GM23338 (cell line): Measurements from ENCODE around the gene ACP3. TPM values are rescaled to one million over a fixed set of nuclear protein-coding genes. Genes with fewer than 3 reads are reported as not detected.

Source experiments
- ATAC-seq: fragments of 200-7000 bp; cut with Tn5 transposase; 3 replicates; pipeline ENCODE4 v1.9.1; 2020
- DNase-seq: peaks from one replicate; pipeline ENCODE4 v3.0.0-alpha.2; 2015; ENCODE audit warnings: low spot score
- H2AFZ ChIP-seq: fragments of 200-600 bp; sonication (generic); 2 replicates; pipeline ENCODE4 v1.8.0; 2016; ENCODE audit warnings: antibody characterized with exemption, mild to moderate bottlenecking, moderate library complexity
- H3F3A ChIP-seq: fragments of 200-600 bp; sonication (generic); replicated peaks from 2 replicates; pipeline ENCODE4 v1.8.0; 2017; ENCODE audit warnings: antibody characterized with exemption, mixed run types, low read depth
- H3K27ac ChIP-seq: fragments of 200-600 bp; sonication (generic); 2 replicates; pipeline ENCODE4 v1.6.1; 2016; ENCODE audit warnings: low read depth
- H3K27me3 ChIP-seq: fragments of 200-600 bp; sonication (generic); 2 replicates; pipeline ENCODE4 v1.8.0; 2016; ENCODE audit warnings: mild to moderate bottlenecking, mixed run types, moderate library complexity; ENCODE audit not compliant: insufficient read depth
- H3K36me3 ChIP-seq: fragments of 200-600 bp; sonication (generic); 2 replicates; pipeline ENCODE4 v1.8.0; 2016; ENCODE audit warnings: mild to moderate bottlenecking; ENCODE audit not compliant: insufficient read depth
- H3K4me1 ChIP-seq: fragments of 200-600 bp; sonication (generic); 2 replicates; pipeline ENCODE4 v1.8.0; 2016; ENCODE audit warnings: mild to moderate bottlenecking, moderate library complexity; ENCODE audit not compliant: insufficient read depth
- H3K4me2 ChIP-seq: fragments of 200-600 bp; sonication (generic); 2 replicates; pipeline ENCODE4 v1.7.1; 2017; ENCODE audit warnings: mixed run types
- H3K4me3 ChIP-seq: fragments of 200-600 bp; sonication (generic); 2 replicates; pipeline ENCODE4 v1.6.1; 2016; ENCODE audit warnings: mixed run types
- H3K79me2 ChIP-seq: fragments of 200-600 bp; sonication (generic); replicated peaks from 2 replicates; pipeline ENCODE4 v1.8.0; 2017; ENCODE audit warnings: mild to moderate bottlenecking; ENCODE audit not compliant: insufficient read depth
- H3K9me2 ChIP-seq: fragments of 200-600 bp; sonication (generic); 2 replicates; pipeline ENCODE4 v1.8.0; 2017; ENCODE audit not compliant: insufficient read depth
- H4K20me1 ChIP-seq: fragments of 200-600 bp; sonication (generic); replicated peaks from 2 replicates; pipeline ENCODE4 v1.8.0; 2017; ENCODE audit warnings: mild to moderate bottlenecking; ENCODE audit not compliant: insufficient read depth
- H3K27ac Mint-ChIP-seq: 2 replicates; pipeline ENCODE4 v1.8.0; 2020; ENCODE audit warnings: inconsistent platforms, mild to moderate bottlenecking, moderate library complexity, mixed read lengths
- H3K27me3 Mint-ChIP-seq: 3 replicates; pipeline ENCODE4 v1.8.0; 2022; ENCODE audit warnings: low read depth, mild to moderate bottlenecking, moderate library complexity, mixed read lengths, inconsistent platforms; ENCODE audit not compliant: insufficient read depth, poor library complexity
- H3K36me3 Mint-ChIP-seq: 3 replicates; pipeline ENCODE4 v1.8.0; 2021; ENCODE audit warnings: low read depth, mild to moderate bottlenecking, inconsistent platforms, moderate library complexity, mixed read lengths
- H3K4me1 Mint-ChIP-seq: 3 replicates; pipeline ENCODE4 v1.8.0; 2020; ENCODE audit warnings: mild to moderate bottlenecking, inconsistent platforms, mixed read lengths
- H3K4me3 Mint-ChIP-seq: 3 replicates; pipeline ENCODE4 v1.8.0; 2021; ENCODE audit warnings: moderate library complexity, mild to moderate bottlenecking, inconsistent platforms, mixed read lengths
- H3K9me3 Mint-ChIP-seq: 3 replicates; pipeline ENCODE4 v1.8.0; 2020; ENCODE audit warnings: moderate library complexity, mild to moderate bottlenecking, inconsistent platforms, mixed read lengths
- CREB1 ChIP-seq: fragments of 250-450 bp; sonication (Bioruptor Pico); IDR thresholded peaks from 2 replicates; pipeline ENCODE4 v1.5.0; 2020; ENCODE audit warnings: low read depth, mild to moderate bottlenecking, moderate library complexity
- EZH2 ChIP-seq: fragments of 200-600 bp; sonication (generic); IDR thresholded peaks from one replicate; pipeline ENCODE4 v1.8.0; 2017; ENCODE audit warnings: antibody characterized with exemption, mild to moderate bottlenecking, low read depth; ENCODE audit not compliant: unreplicated experiment
- EZH2phosphoT487 ChIP-seq: fragments of 200-600 bp; sonication (generic); IDR thresholded peaks from one replicate; pipeline ENCODE4 v1.8.1; 2018; ENCODE audit warnings: antibody characterized with exemption; ENCODE audit not compliant: unreplicated experiment
- JUNB ChIP-seq: IDR thresholded peaks from one replicate; pipeline ENCODE4 v1.6.1; 2016; ENCODE audit warnings: antibody characterized with exemption; ENCODE audit not compliant: unreplicated experiment
- NANOG ChIP-seq: IDR thresholded peaks from 2 replicates; pipeline ENCODE4 v1.6.1; 2016; ENCODE audit warnings: antibody characterized with exemption, borderline replicate concordance
- POLR2AphosphoS5 ChIP-seq: IDR thresholded peaks from 2 replicates; pipeline ENCODE4 v1.6.1; 2016; ENCODE audit warnings: antibody characterized with exemption, low read depth
- STAT1 ChIP-seq: IDR thresholded peaks from one replicate; pipeline ENCODE4 v1.6.1; 2016; ENCODE audit warnings: antibody characterized with exemption; ENCODE audit not compliant: unreplicated experiment
- ZNF114 ChIP-seq: fragments of 250-450 bp; sonication (Bioruptor Pico); IDR thresholded peaks from 2 replicates; pipeline ENCODE4 v1.5.0; 2020; ENCODE audit warnings: mild to moderate bottlenecking, moderate library complexity
- ZNF331 ChIP-seq: fragments of 250-450 bp; sonication (Bioruptor Pico); IDR thresholded peaks from 2 replicates; pipeline ENCODE4 v1.5.0; 2020; ENCODE audit warnings: low read depth, mild to moderate bottlenecking, moderate library complexity
- polyA plus RNA-seq: library from polyadenylated mRNA; unstranded; fragments of >200 nt; fragmentation: Nextera tagmentation; extraction: Ambion mirVana; gene quantifications from 2 replicates; pipeline ENCODE4 v1.2.1, GENCODE V29; 2016
- total RNA-seq: library from RNA; depleted of rRNA; stranded (reverse); fragments of >200 nt; shearing (Covaris generic); gene quantifications from 2 replicates; pipeline ENCODE4 v1.2.3, GENCODE V29; 2014
- TF ChIP-seq, protein P1 (sequence below): IDR thresholded peaks from one replicate; pipeline ENCODE4 v1.6.1; 2018; ENCODE audit warnings: antibody characterized with exemption; ENCODE audit not compliant: unreplicated experiment
- TF ChIP-seq, protein P2 (sequence below): IDR thresholded peaks from 2 replicates; pipeline ENCODE4 v1.6.1; 2016; ENCODE audit warnings: antibody characterized with exemption
- TF ChIP-seq, protein P3 (sequence below), 2 experiments: fragments of 200-600 bp in 1 of 2; sonication (generic) in 1 of 2; conservative IDR thresholded peaks; 2 replicates each; pipeline versions ENCODE4 v1.5.1 to v1.6.1; 2016 to 2017; ENCODE audit warnings: antibody characterized with exemption in 2 of 2, low read depth in 2 of 2, mild to moderate bottlenecking in 2 of 2, moderate library complexity in 1 of 2
- TF ChIP-seq, protein P4 (sequence below): fragments of 250-450 bp; sonication (Bioruptor Pico); IDR thresholded peaks from 2 replicates; pipeline ENCODE4 v1.5.0; 2020; ENCODE audit warnings: mild to moderate bottlenecking, moderate library complexity

The ACP3 gene
- total and polyA plus RNA-seq, 2 experiments from 2014 or later, result 1.1 to 3.5 TPM

DNA sequence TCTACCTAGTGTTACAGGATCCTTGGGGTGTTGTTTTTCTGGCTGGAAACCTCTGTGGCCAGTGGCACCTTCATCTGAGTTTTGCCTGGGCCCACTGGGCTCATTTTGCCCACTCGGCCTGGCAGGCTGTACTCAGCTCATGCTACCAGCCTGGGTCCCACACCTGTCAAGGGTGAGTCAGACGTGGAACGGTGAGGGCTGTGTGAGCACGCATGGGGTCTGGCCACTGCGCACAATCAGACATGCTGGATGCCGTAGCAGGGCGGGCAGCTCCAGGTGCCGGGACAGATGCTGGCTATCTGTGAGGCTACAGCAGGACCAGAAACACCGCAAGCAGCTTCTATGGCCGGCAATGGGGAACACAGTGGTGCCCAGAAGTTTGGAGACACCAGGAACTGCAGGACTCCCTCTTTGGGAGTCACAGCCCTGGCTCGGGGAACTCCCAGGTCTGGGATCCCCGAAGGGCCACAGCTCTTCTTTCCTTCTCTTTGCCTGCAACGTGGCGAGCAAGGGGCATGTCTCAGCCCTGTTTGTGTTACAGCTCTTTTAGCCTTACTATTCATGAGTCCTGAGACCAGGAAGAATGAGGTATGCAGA, 64.2 kb downstream of the ACP3 start:
- peaks cover 41% of the 10 kb centered on the region for H3K36me3 Mint-ChIP-seq
- Histone ChIP-seq H3K9me2 (no peaks in the 10 kb centered on the region; the same call in none of the 2 replicates), H3K27ac (no peak overlapping the region), H2AFZ (no peak overlapping the region), H3K36me3 (no peaks in the 10 kb centered on the region), H3F3A (no peaks in the 10 kb centered on the region), H4K20me1 (no peaks in the 10 kb centered on the region), H3K4me3 (no peak overlapping the region), H3K79me2 (no peaks in the 10 kb centered on the region; the same call in 1 of the 2 replicates), H3K4me1 (peaks cover 4% of the 10 kb centered on the region; the same call in 1 of the 2 replicates), H3K4me2 (0 out of 2 replicates have a peak overlapping the region, but pooled peaks have one; percentile 3), H3K27me3 (no peaks in the 10 kb centered on the region)
- H3K9me3 Mint-ChIP-seq, result peaks cover 45% of the 10 kb centered on the region
- H3K4me3 Mint-ChIP-seq, result no peak overlapping the region
- peaks cover 33% of the 10 kb centered on the region for H3K4me1 Mint-ChIP-seq
- H3K27ac Mint-ChIP-seq, result peak overlapping the region; percentile 67
- no peak for DNase-seq
- no peak for ATAC-seq
- peaks cover 8% of the 10 kb centered on the region for H3K27me3 Mint-ChIP-seq
- TF ChIP-seq, protein P1, sequence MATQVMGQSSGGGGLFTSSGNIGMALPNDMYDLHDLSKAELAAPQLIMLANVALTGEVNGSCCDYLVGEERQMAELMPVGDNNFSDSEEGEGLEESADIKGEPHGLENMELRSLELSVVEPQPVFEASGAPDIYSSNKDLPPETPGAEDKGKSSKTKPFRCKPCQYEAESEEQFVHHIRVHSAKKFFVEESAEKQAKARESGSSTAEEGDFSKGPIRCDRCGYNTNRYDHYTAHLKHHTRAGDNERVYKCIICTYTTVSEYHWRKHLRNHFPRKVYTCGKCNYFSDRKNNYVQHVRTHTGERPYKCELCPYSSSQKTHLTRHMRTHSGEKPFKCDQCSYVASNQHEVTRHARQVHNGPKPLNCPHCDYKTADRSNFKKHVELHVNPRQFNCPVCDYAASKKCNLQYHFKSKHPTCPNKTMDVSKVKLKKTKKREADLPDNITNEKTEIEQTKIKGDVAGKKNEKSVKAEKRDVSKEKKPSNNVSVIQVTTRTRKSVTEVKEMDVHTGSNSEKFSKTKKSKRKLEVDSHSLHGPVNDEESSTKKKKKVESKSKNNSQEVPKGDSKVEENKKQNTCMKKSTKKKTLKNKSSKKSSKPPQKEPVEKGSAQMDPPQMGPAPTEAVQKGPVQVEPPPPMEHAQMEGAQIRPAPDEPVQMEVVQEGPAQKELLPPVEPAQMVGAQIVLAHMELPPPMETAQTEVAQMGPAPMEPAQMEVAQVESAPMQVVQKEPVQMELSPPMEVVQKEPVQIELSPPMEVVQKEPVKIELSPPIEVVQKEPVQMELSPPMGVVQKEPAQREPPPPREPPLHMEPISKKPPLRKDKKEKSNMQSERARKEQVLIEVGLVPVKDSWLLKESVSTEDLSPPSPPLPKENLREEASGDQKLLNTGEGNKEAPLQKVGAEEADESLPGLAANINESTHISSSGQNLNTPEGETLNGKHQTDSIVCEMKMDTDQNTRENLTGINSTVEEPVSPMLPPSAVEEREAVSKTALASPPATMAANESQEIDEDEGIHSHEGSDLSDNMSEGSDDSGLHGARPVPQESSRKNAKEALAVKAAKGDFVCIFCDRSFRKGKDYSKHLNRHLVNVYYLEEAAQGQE, result no peak
- TF ChIP-seq EZH2phosphoT487 (no peak), STAT1 (no peak), ZNF114 (CRISPR knock-in tag) (no peak), POLR2AphosphoS5 (no peak), EZH2 (no peak), ZNF331 (CRISPR knock-in tag) (no peak), NANOG (no peak), CREB1 (CRISPR knock-in tag) (no peak), JUNB (no peak)
- TF ChIP-seq, protein P2, sequence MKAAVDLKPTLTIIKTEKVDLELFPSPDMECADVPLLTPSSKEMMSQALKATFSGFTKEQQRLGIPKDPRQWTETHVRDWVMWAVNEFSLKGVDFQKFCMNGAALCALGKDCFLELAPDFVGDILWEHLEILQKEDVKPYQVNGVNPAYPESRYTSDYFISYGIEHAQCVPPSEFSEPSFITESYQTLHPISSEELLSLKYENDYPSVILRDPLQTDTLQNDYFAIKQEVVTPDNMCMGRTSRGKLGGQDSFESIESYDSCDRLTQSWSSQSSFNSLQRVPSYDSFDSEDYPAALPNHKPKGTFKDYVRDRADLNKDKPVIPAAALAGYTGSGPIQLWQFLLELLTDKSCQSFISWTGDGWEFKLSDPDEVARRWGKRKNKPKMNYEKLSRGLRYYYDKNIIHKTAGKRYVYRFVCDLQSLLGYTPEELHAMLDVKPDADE, result no peak
- TF ChIP-seq, protein P3, sequence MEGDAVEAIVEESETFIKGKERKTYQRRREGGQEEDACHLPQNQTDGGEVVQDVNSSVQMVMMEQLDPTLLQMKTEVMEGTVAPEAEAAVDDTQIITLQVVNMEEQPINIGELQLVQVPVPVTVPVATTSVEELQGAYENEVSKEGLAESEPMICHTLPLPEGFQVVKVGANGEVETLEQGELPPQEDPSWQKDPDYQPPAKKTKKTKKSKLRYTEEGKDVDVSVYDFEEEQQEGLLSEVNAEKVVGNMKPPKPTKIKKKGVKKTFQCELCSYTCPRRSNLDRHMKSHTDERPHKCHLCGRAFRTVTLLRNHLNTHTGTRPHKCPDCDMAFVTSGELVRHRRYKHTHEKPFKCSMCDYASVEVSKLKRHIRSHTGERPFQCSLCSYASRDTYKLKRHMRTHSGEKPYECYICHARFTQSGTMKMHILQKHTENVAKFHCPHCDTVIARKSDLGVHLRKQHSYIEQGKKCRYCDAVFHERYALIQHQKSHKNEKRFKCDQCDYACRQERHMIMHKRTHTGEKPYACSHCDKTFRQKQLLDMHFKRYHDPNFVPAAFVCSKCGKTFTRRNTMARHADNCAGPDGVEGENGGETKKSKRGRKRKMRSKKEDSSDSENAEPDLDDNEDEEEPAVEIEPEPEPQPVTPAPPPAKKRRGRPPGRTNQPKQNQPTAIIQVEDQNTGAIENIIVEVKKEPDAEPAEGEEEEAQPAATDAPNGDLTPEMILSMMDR (conservative IDR thresholded peaks at IDR 0.05; ENCODE audit: low read depth in 2 of 2), result no peak
- TF ChIP-seq, protein P4, sequence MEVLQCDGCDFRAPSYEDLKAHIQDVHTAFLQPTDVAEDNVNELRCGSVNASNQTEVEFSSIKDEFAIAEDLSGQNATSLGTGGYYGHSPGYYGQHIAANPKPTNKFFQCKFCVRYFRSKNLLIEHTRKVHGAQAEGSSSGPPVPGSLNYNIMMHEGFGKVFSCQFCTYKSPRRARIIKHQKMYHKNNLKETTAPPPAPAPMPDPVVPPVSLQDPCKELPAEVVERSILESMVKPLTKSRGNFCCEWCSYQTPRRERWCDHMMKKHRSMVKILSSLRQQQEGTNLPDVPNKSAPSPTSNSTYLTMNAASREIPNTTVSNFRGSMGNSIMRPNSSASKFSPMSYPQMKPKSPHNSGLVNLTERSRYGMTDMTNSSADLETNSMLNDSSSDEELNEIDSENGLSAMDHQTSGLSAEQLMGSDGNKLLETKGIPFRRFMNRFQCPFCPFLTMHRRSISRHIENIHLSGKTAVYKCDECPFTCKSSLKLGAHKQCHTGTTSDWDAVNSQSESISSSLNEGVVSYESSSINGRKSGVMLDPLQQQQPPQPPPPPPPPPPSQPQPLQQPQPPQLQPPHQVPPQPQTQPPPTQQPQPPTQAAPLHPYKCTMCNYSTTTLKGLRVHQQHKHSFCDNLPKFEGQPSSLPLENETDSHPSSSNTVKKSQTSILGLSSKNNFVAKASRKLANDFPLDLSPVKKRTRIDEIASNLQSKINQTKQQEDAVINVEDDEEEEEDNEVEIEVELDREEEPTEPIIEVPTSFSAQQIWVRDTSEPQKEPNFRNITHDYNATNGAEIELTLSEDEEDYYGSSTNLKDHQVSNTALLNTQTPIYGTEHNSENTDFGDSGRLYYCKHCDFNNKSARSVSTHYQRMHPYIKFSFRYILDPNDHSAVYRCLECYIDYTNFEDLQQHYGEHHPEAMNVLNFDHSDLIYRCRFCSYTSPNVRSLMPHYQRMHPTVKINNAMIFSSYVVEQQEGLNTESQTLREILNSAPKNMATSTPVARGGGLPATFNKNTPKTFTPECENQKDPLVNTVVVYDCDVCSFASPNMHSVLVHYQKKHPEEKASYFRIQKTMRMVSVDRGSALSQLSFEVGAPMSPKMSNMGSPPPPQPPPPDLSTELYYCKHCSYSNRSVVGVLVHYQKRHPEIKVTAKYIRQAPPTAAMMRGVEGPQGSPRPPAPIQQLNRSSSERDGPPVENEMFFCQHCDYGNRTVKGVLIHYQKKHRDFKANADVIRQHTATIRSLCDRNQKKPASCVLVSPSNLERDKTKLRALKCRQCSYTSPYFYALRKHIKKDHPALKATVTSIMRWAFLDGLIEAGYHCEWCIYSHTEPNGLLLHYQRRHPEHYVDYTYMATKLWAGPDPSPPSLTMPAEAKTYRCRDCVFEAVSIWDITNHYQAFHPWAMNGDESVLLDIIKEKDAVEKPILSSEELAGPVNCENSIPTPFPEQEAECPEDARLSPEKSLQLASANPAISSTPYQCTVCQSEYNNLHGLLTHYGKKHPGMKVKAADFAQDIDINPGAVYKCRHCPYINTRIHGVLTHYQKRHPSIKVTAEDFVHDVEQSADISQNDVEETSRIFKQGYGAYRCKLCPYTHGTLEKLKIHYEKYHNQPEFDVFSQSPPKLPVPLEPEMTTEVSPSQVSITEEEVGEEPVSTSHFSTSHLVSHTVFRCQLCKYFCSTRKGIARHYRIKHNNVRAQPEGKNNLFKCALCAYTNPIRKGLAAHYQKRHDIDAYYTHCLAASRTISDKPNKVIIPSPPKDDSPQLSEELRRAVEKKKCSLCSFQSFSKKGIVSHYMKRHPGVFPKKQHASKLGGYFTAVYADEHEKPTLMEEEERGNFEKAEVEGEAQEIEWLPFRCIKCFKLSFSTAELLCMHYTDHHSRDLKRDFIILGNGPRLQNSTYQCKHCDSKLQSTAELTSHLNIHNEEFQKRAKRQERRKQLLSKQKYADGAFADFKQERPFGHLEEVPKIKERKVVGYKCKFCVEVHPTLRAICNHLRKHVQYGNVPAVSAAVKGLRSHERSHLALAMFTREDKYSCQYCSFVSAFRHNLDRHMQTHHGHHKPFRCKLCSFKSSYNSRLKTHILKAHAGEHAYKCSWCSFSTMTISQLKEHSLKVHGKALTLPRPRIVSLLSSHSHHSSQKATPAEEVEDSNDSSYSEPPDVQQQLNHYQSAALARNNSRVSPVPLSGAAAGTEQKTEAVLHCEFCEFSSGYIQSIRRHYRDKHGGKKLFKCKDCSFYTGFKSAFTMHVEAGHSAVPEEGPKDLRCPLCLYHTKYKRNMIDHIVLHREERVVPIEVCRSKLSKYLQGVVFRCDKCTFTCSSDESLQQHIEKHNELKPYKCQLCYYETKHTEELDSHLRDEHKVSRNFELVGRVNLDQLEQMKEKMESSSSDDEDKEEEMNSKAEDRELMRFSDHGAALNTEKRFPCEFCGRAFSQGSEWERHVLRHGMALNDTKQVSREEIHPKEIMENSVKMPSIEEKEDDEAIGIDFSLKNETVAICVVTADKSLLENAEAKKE (CRISPR knock-in tag), result no peak
